Mucosa of descending colon (tissue), 3 donors: ENCODE measurements around the gene MRPL3. TPM values are rescaled to one million over a fixed set of nuclear protein-coding genes. Genes with fewer than 3 reads are reported as not detected.

Experiments
- ATAC-seq: fragments of 200-7000 bp; cut with Tn5 transposase; one replicate; pipeline ENCODE4 v1.9.1; 2020; ENCODE audit warnings: mild to moderate bottlenecking, moderate library complexity
- DNase-seq, 3 donors: peaks; one replicate each; pipeline ENCODE4 v3.0.0-alpha.2; 2020
- H3K36me3 ChIP-seq: fragments of 200-600 bp; one replicate; pipeline ENCODE4 v1.8.0; 2021; ENCODE audit warnings: low read depth, mild to moderate bottlenecking
- H3K4me1 ChIP-seq: fragments of 200-600 bp; one replicate; pipeline ENCODE4 v1.8.0; 2021; ENCODE audit warnings: low read depth, mild to moderate bottlenecking
- H3K4me3 ChIP-seq: fragments of 200-600 bp; one replicate; pipeline ENCODE4 v1.8.0; 2021; ENCODE audit warnings: mild to moderate bottlenecking
- H3K9me3 ChIP-seq: fragments of 200-600 bp; one replicate; pipeline ENCODE4 v1.8.0; 2021; ENCODE audit warnings: mild to moderate bottlenecking
- CTCF ChIP-seq: fragments of 200-600 bp; IDR thresholded peaks from one replicate; pipeline ENCODE4 v1.8.0; 2022; ENCODE audit warnings: antibody characterized with exemption, mild to moderate bottlenecking
- intact Hi-C, 2 donors: fragments of 100-400 bp; cut with DNase I in 1 of 2; cut with micrococcal nuclease in 1 of 2; formaldehyde crosslinking; loops; one replicate each; pipeline versions ENCODE4 v1.11.0 to v1.11.1; 2022; cut with DNase I, micrococcal nuclease
- total RNA-seq, 3 donors: library from RNA; stranded (reverse); fragmentation: NEBNext Ultra II Directional in 2 of 3; extraction: Animal tissue kit (Norgen Biotek cat#: 25700) in 2 of 3; gene quantifications; one replicate each; pipeline versions ENCODE4 v1.2.1 to v1.2.4, GENCODE V29; 2021 to 2023
- donor health status: DM: no; HTN: no; CAD: no; lungs with moderate emphysema.
- donor health status: DM: no; HTN: no; CAD: no.
- donor health status: DM: no; HTN: yes; CAD: no.

Gene MRPL3
- total RNA-seq, 3 donors from 2014 or later = 48.6 to 68.8 (median 49.2) TPM

GRCh38 chr3:131540143-131540542 is 37.4 kb upstream of the MRPL3 start:
- H3K4me3 ChIP-seq = no peak overlapping the region
- H3K36me3 ChIP-seq = no peaks in the 10 kb centered on the region
- DNase-seq = no peak
- H3K4me1 ChIP-seq = no peaks in the 10 kb centered on the region
- intact Hi-C loops = no loop called here
- no peak for ATAC-seq
- no peaks in the 10 kb centered on the region for H3K9me3 ChIP-seq
- TF ChIP-seq CTCF = no peak

- ATAC-seq (no peak), DNase-seq (no peak)
- Histone ChIP-seq H3K4me3 (no peak overlapping the region), H3K4me1 (no peaks in the 10 kb centered on the region), H3K9me3 (no peaks in the 10 kb centered on the region), H3K36me3 (no peaks in the 10 kb centered on the region)
- TF ChIP-seq CTCF = no peak
- intact Hi-C loops = no loop called here
These were observed 36.2 kb upstream of the MRPL3 start for GRCh38 chr3:131538968-131539367.

- Histone ChIP-seq H3K9me3 (no peaks in the 10 kb centered on the region), H3K4me3 (no peak overlapping the region), H3K36me3 (no peaks in the 10 kb centered on the region), H3K4me1 (no peaks in the 10 kb centered on the region)
- DNase-seq (no peak), ATAC-seq (no peak)
- no peak for TF ChIP-seq CTCF
- intact Hi-C loops = no loop called here
These were observed 34.8 kb upstream of the MRPL3 start for GRCh38 chr3:131537531-131537930.

- ATAC-seq = no peak
These were observed 32.8 kb upstream of the MRPL3 start for GRCh38 chr3:131535596-131535995.

GRCh38 chr3:131535131-131535530 is 32.4 kb upstream of the MRPL3 start:
- Histone ChIP-seq H3K36me3 (no peaks in the 10 kb centered on the region), H3K9me3 (no peaks in the 10 kb centered on the region), H3K4me1 (no peaks in the 10 kb centered on the region), H3K4me3 (no peak overlapping the region)
- intact Hi-C loops = no loop called here
- TF ChIP-seq CTCF = no peak
- DNase-seq (no peak), ATAC-seq (no peak)

More at GRCh38 chr3:131535596-131535995, 32.8 kb upstream of the MRPL3 start:
- Histone ChIP-seq H3K4me3 (no peak overlapping the region), H3K4me1 (no peaks in the 10 kb centered on the region), H3K9me3 (no peaks in the 10 kb centered on the region), H3K36me3 (no peaks in the 10 kb centered on the region)
- DNase-seq = no peak
- TF ChIP-seq CTCF = no peak
- intact Hi-C loops = no loop called here

GRCh38 chr3:131532645-131533044 is 29.9 kb upstream of the MRPL3 start:
- Histone ChIP-seq H3K4me1 (no peaks in the 10 kb centered on the region), H3K9me3 (no peaks in the 10 kb centered on the region), H3K4me3 (no peak overlapping the region), H3K36me3 (no peaks in the 10 kb centered on the region)
- DNase-seq (no peak), ATAC-seq (no peak)
- intact Hi-C loops = no loop called here
- no peak for TF ChIP-seq CTCF
